Panc1 (cell line): ENCODE results near the gene GLE1.

Experiments
- POLR2AphosphoS5 ChIP-seq: IDR thresholded peaks from 2 replicates; pipeline ENCODE4 v1.6.1; 2012; ENCODE audit warnings: mild to moderate bottlenecking, low read depth, low read length, moderate library complexity
- SIN3A ChIP-seq: IDR thresholded peaks from 2 replicates; pipeline ENCODE4 v1.6.1; 2012; ENCODE audit warnings: low read depth, mild to moderate bottlenecking, low read length, moderate library complexity, borderline replicate concordance; ENCODE audit not compliant: insufficient read depth
- TCF7L2 ChIP-seq: IDR thresholded peaks from 2 replicates; pipeline ENCODE4 v1.6.1; 2011; ENCODE audit warnings: mild to moderate bottlenecking, low read depth, low read length, inconsistent platforms
- TF ChIP-seq, protein P1 (sequence below): fragments of 450-650 bp; IDR thresholded peaks from 2 replicates; pipeline ENCODE4 v1.5.1; 2017; ENCODE audit warnings: mild to moderate bottlenecking
- TF ChIP-seq, protein P2 (sequence below), 2 experiments: IDR thresholded peaks; 2 replicates each; pipeline ENCODE4 v1.6.1; 2011 to 2012; ENCODE audit warnings: low read depth in 2 of 2, control low read depth in 1 of 2, low read length in 1 of 2, mild to moderate bottlenecking in 1 of 2, moderate library complexity in 1 of 2; ENCODE audit not compliant: insufficient read depth in 1 of 2

DNA sequence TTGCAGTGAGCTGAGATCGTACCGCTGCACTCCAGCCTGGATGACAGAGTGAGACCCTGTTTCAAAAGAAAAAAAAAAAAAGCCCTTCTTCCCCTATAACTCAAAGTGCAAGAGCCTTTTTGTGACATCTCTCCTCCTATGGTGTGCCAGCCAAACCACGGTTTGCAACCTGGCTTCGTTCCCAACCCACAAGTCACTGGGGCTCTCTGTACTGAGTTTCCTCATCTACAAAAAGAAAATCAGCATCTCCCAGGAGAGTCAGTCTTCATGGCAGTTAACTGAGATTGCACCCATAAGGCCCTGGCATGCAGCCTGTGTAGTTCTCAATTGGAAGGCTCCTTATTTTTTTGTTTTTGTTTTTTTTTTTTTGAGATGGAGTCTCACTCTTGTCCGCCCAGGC lies 34.0 kb upstream of the GLE1 start:
- TF ChIP-seq, protein P1, sequence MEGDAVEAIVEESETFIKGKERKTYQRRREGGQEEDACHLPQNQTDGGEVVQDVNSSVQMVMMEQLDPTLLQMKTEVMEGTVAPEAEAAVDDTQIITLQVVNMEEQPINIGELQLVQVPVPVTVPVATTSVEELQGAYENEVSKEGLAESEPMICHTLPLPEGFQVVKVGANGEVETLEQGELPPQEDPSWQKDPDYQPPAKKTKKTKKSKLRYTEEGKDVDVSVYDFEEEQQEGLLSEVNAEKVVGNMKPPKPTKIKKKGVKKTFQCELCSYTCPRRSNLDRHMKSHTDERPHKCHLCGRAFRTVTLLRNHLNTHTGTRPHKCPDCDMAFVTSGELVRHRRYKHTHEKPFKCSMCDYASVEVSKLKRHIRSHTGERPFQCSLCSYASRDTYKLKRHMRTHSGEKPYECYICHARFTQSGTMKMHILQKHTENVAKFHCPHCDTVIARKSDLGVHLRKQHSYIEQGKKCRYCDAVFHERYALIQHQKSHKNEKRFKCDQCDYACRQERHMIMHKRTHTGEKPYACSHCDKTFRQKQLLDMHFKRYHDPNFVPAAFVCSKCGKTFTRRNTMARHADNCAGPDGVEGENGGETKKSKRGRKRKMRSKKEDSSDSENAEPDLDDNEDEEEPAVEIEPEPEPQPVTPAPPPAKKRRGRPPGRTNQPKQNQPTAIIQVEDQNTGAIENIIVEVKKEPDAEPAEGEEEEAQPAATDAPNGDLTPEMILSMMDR, result no peak
- no peak for TF ChIP-seq POLR2AphosphoS5
- TF ChIP-seq, protein P2, sequence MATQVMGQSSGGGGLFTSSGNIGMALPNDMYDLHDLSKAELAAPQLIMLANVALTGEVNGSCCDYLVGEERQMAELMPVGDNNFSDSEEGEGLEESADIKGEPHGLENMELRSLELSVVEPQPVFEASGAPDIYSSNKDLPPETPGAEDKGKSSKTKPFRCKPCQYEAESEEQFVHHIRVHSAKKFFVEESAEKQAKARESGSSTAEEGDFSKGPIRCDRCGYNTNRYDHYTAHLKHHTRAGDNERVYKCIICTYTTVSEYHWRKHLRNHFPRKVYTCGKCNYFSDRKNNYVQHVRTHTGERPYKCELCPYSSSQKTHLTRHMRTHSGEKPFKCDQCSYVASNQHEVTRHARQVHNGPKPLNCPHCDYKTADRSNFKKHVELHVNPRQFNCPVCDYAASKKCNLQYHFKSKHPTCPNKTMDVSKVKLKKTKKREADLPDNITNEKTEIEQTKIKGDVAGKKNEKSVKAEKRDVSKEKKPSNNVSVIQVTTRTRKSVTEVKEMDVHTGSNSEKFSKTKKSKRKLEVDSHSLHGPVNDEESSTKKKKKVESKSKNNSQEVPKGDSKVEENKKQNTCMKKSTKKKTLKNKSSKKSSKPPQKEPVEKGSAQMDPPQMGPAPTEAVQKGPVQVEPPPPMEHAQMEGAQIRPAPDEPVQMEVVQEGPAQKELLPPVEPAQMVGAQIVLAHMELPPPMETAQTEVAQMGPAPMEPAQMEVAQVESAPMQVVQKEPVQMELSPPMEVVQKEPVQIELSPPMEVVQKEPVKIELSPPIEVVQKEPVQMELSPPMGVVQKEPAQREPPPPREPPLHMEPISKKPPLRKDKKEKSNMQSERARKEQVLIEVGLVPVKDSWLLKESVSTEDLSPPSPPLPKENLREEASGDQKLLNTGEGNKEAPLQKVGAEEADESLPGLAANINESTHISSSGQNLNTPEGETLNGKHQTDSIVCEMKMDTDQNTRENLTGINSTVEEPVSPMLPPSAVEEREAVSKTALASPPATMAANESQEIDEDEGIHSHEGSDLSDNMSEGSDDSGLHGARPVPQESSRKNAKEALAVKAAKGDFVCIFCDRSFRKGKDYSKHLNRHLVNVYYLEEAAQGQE (IDR thresholded peaks at IDR 0.05; ENCODE audit: insufficient read depth in 1 of 2, low read depth in 2 of 2, low read length in 1 of 2), result no peak
- no peak for TF ChIP-seq TCF7L2
- TF ChIP-seq SIN3A, result no peak
